Activated CD4-positive, CD25-positive, alpha-beta regulatory T cell treated with anti-CD3 and anti-CD28 coated beads, Interleukin-2, amount 50 U/mL, for 24 hours (primary cell): ENCODE measurements around the gene AR.
"Not testable (repeated sequence)": the region's sequence is repeated elsewhere in the genome, so short reads cannot be mapped to it uniquely, and the experiment has no call there.

Experiments used
- ATAC-seq, 2 donors: fragments of 150-1000 bp; cut with Tn5 transposase; one replicate each; pipeline ENCODE4 v1.10.0; 2021; ENCODE audit warnings: mild to moderate bottlenecking in 1 of 2, moderate library complexity in 1 of 2

The AR gene

GRCh38 chrX:67570839-67571238, 27.0 kb downstream of the AR start:
- no peak for ATAC-seq

- ATAC-seq, result no peak
Measured at GRCh38 chrX:67574696-67575095, 30.9 kb downstream of the AR start.

GRCh38 chrX:67582436-67582835, 38.6 kb downstream of the AR start:
- no peak for ATAC-seq

GRCh38 chrX:67583171-67583570, 39.4 kb downstream of the AR start:
- ATAC-seq, result no peak

- ATAC-seq, result no peak
Measured at GRCh38 chrX:67585401-67585800, 41.6 kb downstream of the AR start.

GRCh38 chrX:67587946-67588624, 44.3 kb downstream of the AR start:
- no peak for ATAC-seq

- ATAC-seq, result no peak
Measured at GRCh38 chrX:67596839-67597790, 53.3 kb downstream of the AR start.

GRCh38 chrX:67599532-67599931, 55.7 kb downstream of the AR start:
- no peak for ATAC-seq

- ATAC-seq, result no peak
Measured at GRCh38 chrX:67601771-67602170, 58.0 kb downstream of the AR start.

GRCh38 chrX:67604979-67605703, 61.3 kb downstream of the AR start:
- ATAC-seq, result no peak

GRCh38 chrX:67607466-67607865, 63.6 kb downstream of the AR start:
- ATAC-seq, result no peak

GRCh38 chrX:67610282-67610681, 66.5 kb downstream of the AR start:
- no peak for ATAC-seq

- no peak for ATAC-seq
Measured at GRCh38 chrX:67612231-67612630, 68.4 kb downstream of the AR start.

GRCh38 chrX:67613366-67613765, 69.5 kb downstream of the AR start:
- no peak for ATAC-seq

- no peak for ATAC-seq
Measured at GRCh38 chrX:67613996-67614395, 70.2 kb downstream of the AR start.

- ATAC-seq, result no peak
Measured at GRCh38 chrX:67614423-67614822, 70.6 kb downstream of the AR start.

GRCh38 chrX:67619253-67619652, 75.4 kb downstream of the AR start:
- peak; percentile 63 to 67 for ATAC-seq

- ATAC-seq, result no peak
Measured at GRCh38 chrX:67622053-67622585, 78.3 kb downstream of the AR start.

GRCh38 chrX:67624325-67624724, 80.5 kb downstream of the AR start:
- ATAC-seq, result no peak

- no peak for ATAC-seq
Measured at GRCh38 chrX:67635424-67635823, 91.6 kb downstream of the AR start.

GRCh38 chrX:67636532-67636931, 92.7 kb downstream of the AR start:
- ATAC-seq, result no peak

- not testable (repeated sequence) for ATAC-seq
Measured at GRCh38 chrX:67637293-67637692, 93.5 kb downstream of the AR start.

- ATAC-seq, result no peak
Measured at GRCh38 chrX:67648361-67648760, 104.5 kb downstream of the AR start.
